Measurements from ENCODE around the gene SH3D19. TPM values are rescaled to one million over a fixed set of nuclear protein-coding genes. Genes with fewer than 3 reads are reported as not detected.

The SH3D19 gene
- total RNA-seq, 1 experiment from 2014 or later = 41.7 TPM

- Histone ChIP-seq H3K4me2 (no peak overlapping the region), H3K36me3 (ENCODE audit: low read depth) (no peaks in the 10 kb centered on the region), H3K4me1 (replicated peaks; ENCODE audit: insufficient read depth) (peaks cover 9% of the 10 kb centered on the region; the same call in 1 of the 2 replicates), H3K9me2 (ENCODE audit: insufficient read depth) (no peaks in the 10 kb centered on the region), H3F3A (ENCODE audit: insufficient read depth, low read depth) (no peaks in the 10 kb centered on the region), H2AFZ (no peak overlapping the region), H3K79me2 (ENCODE audit: low read depth) (no peaks in the 10 kb centered on the region), H3K27ac (no peak overlapping the region), H3K4me3 (no peak overlapping the region), H4K20me1 (ENCODE audit: insufficient read depth) (no peaks in the 10 kb centered on the region), H3K27me3 (ENCODE audit: insufficient read depth, low read depth) (no peaks in the 10 kb centered on the region), H3K9me3 (ENCODE audit: insufficient read depth, low read depth) (no peaks in the 10 kb centered on the region)
- no TSS peak for BruUV-seq (replicated peaks)
- ChIA-PET CTCF (no interaction called here), POLR2A (ENCODE audit: unreplicated experiment) (no interaction called here)
- intact Hi-C loops (cut with micrococcal nuclease; ENCODE audit: unreplicated experiment) = no loop called here
- TF ChIP-seq EZH2 (IDR thresholded peaks at IDR 0.05; ENCODE audit: low read depth) (no peak), CTCF (conservative IDR thresholded peaks at IDR 0.05) (no peak)
- no peak for DNase-seq
Observed at GRCh38 chr4:151358266-151358665, 32.9 kb upstream of the SH3D19 start.

DNA sequence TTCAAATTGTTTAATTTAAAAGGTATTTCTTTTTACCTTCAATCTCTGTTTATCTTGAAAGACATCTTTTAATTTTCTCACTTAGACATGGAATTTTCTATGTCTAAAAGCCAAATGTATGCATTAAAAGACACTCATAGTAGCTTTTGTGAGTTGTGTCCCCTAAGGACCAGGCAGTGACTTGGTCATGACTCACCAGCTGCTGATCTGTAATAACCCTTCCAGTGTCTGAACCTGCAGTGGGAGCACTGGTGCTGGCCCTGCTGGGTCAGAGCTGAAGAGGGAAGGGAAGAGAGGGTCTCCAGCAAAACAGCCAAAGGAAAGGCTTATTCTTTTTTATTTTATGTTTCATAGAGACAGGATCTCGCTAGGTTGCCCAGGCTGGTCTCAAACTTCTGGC lies 31.1 kb upstream of the SH3D19 start:
- DNase-seq = peak in 1 of 2 experiments; percentile 4
- H3K4me2 ChIP-seq = no peak overlapping the region
- no peaks in the 10 kb centered on the region for H3K9me3 ChIP-seq (ENCODE audit: insufficient read depth, low read depth)
- POLR2A ChIA-PET (ENCODE audit: unreplicated experiment) = interaction anchor here (0.7 kb wide), 1 partner anchor 31 kb away, joined by 3 read pairs; the partner anchor contains the start of gene SH3D19
- no peak overlapping the region for H3K27ac ChIP-seq
- H3K27me3 ChIP-seq (ENCODE audit: insufficient read depth, low read depth) = no peaks in the 10 kb centered on the region
- BruUV-seq (replicated peaks) = no TSS peak
- H3F3A ChIP-seq (ENCODE audit: insufficient read depth, low read depth) = no peaks in the 10 kb centered on the region
- no peak for TF ChIP-seq EZH2 (IDR thresholded peaks at IDR 0.05; ENCODE audit: low read depth)
- no peak for TF ChIP-seq CTCF (conservative IDR thresholded peaks at IDR 0.05)
- H2AFZ ChIP-seq = no peak overlapping the region
- CTCF ChIA-PET = no interaction called here
- H4K20me1 ChIP-seq (ENCODE audit: insufficient read depth) = no peaks in the 10 kb centered on the region
- H3K36me3 ChIP-seq (ENCODE audit: low read depth) = no peaks in the 10 kb centered on the region
- no peak overlapping the region for H3K4me3 ChIP-seq
- no peaks in the 10 kb centered on the region for H3K79me2 ChIP-seq (ENCODE audit: low read depth)
- no peaks in the 10 kb centered on the region for H3K9me2 ChIP-seq (ENCODE audit: insufficient read depth)
- intact Hi-C loops (cut with micrococcal nuclease; ENCODE audit: unreplicated experiment) = no loop called here
- peaks cover 9% of the 10 kb centered on the region; the same call in 1 of the 2 replicates for H3K4me1 ChIP-seq (replicated peaks; ENCODE audit: insufficient read depth)

- TF ChIP-seq EZH2 (IDR thresholded peaks at IDR 0.05; ENCODE audit: low read depth) = no peak
- TF ChIP-seq CTCF (conservative IDR thresholded peaks at IDR 0.05) = no peak
- no peak overlapping the region for H3K4me2 ChIP-seq
- no peak overlapping the region for H3K27ac ChIP-seq
- no peaks in the 10 kb centered on the region for H3F3A ChIP-seq (ENCODE audit: insufficient read depth, low read depth)
- H3K4me1 ChIP-seq (replicated peaks; ENCODE audit: insufficient read depth) = peaks cover 9% of the 10 kb centered on the region; the same call in 1 of the 2 replicates
- H3K9me2 ChIP-seq (ENCODE audit: insufficient read depth) = no peaks in the 10 kb centered on the region
- no peak overlapping the region for H2AFZ ChIP-seq
- no TSS peak for BruUV-seq (replicated peaks)
- no peaks in the 10 kb centered on the region for H3K79me2 ChIP-seq (ENCODE audit: low read depth)
- H3K4me3 ChIP-seq = no peak overlapping the region
- intact Hi-C loops (cut with micrococcal nuclease; ENCODE audit: unreplicated experiment) = no loop called here
- CTCF ChIA-PET = no interaction called here
- no peaks in the 10 kb centered on the region for H3K9me3 ChIP-seq (ENCODE audit: insufficient read depth, low read depth)
- H3K36me3 ChIP-seq (ENCODE audit: low read depth) = no peaks in the 10 kb centered on the region
- no peaks in the 10 kb centered on the region for H4K20me1 ChIP-seq (ENCODE audit: insufficient read depth)
- no peak for DNase-seq
- no peaks in the 10 kb centered on the region for H3K27me3 ChIP-seq (ENCODE audit: insufficient read depth, low read depth)
- POLR2A ChIA-PET (ENCODE audit: unreplicated experiment) = no interaction called here
Observed at GRCh38 chr4:151355155-151355554, 29.8 kb upstream of the SH3D19 start.

All from PC-9 (cell line).